ENCODE data around the gene AKT2.

Gene AKT2

GRCh38 chr19:40232949-40233810 lies 52.0 kb downstream of the AKT2 start:
- Mint-ChIP-seq H3K36me3 (ENCODE audit: insufficient read depth) (peaks cover 20% of the 10 kb centered on the region), H3K4me3 (no peak overlapping the region), H3K9me3 (no peaks in the 10 kb centered on the region), H3K27me3 (no peaks in the 10 kb centered on the region), H3K27ac (ENCODE audit: low read depth) (no peak overlapping the region), H3K4me1 (no peaks in the 10 kb centered on the region)
- DNase-seq (ENCODE audit: low spot score in 2 of 2) (no peak), ATAC-seq (replicated peaks; ENCODE audit: extremely low read depth, poor library complexity, severe bottlenecking) (no peak)

- no peaks in the 10 kb centered on the region for H3K4me1 Mint-ChIP-seq
- H3K36me3 Mint-ChIP-seq (ENCODE audit: insufficient read depth), result peaks cover 20% of the 10 kb centered on the region
- ATAC-seq (replicated peaks; ENCODE audit: extremely low read depth, poor library complexity, severe bottlenecking), result no peak
- no peak for DNase-seq (ENCODE audit: low spot score in 2 of 2)
- H3K9me3 Mint-ChIP-seq, result no peaks in the 10 kb centered on the region
- H3K27ac Mint-ChIP-seq (ENCODE audit: low read depth), result no peak overlapping the region
- no peaks in the 10 kb centered on the region for H3K27me3 Mint-ChIP-seq
- no peak overlapping the region for H3K4me3 Mint-ChIP-seq
These were observed 52.7 kb downstream of the AKT2 start for GRCh38 chr19:40232479-40232878.

GRCh38 chr19:40231544-40232424 lies 53.4 kb downstream of the AKT2 start:
- no peak overlapping the region for H3K27ac Mint-ChIP-seq (ENCODE audit: low read depth)
- ATAC-seq (replicated peaks; ENCODE audit: extremely low read depth, poor library complexity, severe bottlenecking) (no peak), DNase-seq (ENCODE audit: low spot score in 2 of 2) (no peak)
- H3K36me3 Mint-ChIP-seq (ENCODE audit: insufficient read depth), result peaks cover 16% of the 10 kb centered on the region
- H3K9me3 Mint-ChIP-seq, result no peaks in the 10 kb centered on the region
- peaks cover 3% of the 10 kb centered on the region for H3K4me1 Mint-ChIP-seq
- H3K4me3 Mint-ChIP-seq, result no peak overlapping the region
- peaks cover 3% of the 10 kb centered on the region for H3K27me3 Mint-ChIP-seq

DNA sequence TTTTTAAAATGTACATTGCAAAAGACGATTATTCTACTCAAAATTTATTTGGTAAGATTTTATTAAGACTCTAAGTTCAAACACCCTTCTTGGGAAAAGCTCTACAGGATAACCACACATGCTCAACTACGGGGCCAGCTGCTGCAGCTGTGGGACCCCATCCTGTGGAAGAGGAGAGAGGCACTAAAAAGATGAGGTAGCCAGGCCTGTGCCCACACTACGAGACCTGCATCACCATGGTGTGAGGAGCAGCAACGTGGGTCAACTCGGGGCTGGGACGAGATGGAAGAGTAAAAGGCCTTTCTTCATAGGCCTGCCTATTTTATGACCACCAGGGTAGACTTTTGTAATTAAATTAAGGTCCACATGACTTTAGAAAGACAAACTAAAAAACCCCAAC lies 54.1 kb downstream of the AKT2 start:
- DNase-seq (ENCODE audit: low spot score in 2 of 2), result no peak
- H3K27ac Mint-ChIP-seq (ENCODE audit: low read depth), result no peak overlapping the region
- H3K4me1 Mint-ChIP-seq, result peaks cover 9% of the 10 kb centered on the region
- peaks cover 18% of the 10 kb centered on the region for H3K36me3 Mint-ChIP-seq (ENCODE audit: insufficient read depth)
- H3K9me3 Mint-ChIP-seq, result no peaks in the 10 kb centered on the region
- H3K4me3 Mint-ChIP-seq, result no peak overlapping the region
- ATAC-seq (replicated peaks; ENCODE audit: extremely low read depth, poor library complexity, severe bottlenecking), result no peak
- H3K27me3 Mint-ChIP-seq, result peaks cover 10% of the 10 kb centered on the region

DNA sequence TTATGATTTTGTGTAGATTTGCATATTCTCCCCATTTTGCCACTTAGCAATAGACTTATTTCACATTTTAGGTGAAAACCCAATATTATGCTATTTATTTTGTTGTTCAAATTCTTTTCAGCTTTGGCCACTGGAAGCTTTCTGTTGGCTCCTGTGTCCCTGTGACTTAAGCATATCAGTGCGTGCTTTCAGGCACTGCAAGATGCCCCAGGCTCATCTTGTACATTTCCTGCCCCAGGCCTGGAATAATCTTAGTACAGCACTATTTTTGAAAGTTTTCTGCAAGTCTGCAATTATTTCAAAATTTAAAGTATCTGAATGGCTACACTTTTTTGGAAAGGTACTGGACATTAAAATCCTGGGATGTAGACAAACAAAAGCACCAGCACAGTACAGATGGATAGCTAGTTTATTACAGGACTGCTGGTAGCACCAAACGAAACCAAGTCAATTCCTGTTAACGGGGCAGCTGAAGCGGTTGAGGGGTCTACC lies 55.2 kb downstream of the AKT2 start:
- Mint-ChIP-seq H3K36me3 (ENCODE audit: insufficient read depth) (peaks cover 12% of the 10 kb centered on the region), H3K4me3 (no peak overlapping the region), H3K4me1 (peaks cover 17% of the 10 kb centered on the region), H3K9me3 (no peaks in the 10 kb centered on the region), H3K27ac (ENCODE audit: low read depth) (no peak overlapping the region), H3K27me3 (peaks cover 21% of the 10 kb centered on the region)
- ATAC-seq (replicated peaks; ENCODE audit: extremely low read depth, poor library complexity, severe bottlenecking) (no peak), DNase-seq (ENCODE audit: low spot score in 2 of 2) (no peak)

DNA sequence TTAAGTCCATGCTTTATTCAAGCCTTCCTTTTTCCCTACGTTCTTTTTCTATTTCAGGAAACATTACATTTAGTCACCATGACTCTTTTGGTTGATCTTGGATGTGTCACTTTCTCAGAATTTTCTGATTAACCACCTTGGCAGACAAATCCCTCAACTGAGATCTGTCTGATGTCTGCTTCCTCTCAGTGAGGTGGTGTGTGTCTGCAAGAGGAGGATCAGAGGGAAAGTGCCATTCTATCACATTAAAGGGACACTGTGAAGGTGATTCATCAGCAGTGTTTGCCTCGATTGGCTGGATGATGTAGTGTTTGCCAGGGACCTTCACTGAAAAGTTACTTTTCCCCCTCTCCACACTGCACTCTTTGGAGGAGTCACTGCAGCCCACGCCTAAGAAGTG lies 55.7 kb downstream of the AKT2 start:
- Mint-ChIP-seq H3K4me1 (peaks cover 17% of the 10 kb centered on the region), H3K27ac (ENCODE audit: low read depth) (peak overlapping the region; percentile 32), H3K9me3 (no peaks in the 10 kb centered on the region), H3K36me3 (ENCODE audit: insufficient read depth) (peaks cover 12% of the 10 kb centered on the region), H3K27me3 (peaks cover 26% of the 10 kb centered on the region), H3K4me3 (no peak overlapping the region)
- DNase-seq (ENCODE audit: low spot score in 2 of 2) (no peak), ATAC-seq (replicated peaks; ENCODE audit: extremely low read depth, poor library complexity, severe bottlenecking) (peak; percentile 32)

- ATAC-seq (replicated peaks; ENCODE audit: extremely low read depth, poor library complexity, severe bottlenecking) (no peak), DNase-seq (ENCODE audit: low spot score in 2 of 2) (no peak)
- no peak overlapping the region for H3K27ac Mint-ChIP-seq (ENCODE audit: low read depth)
- peaks cover 17% of the 10 kb centered on the region for H3K4me1 Mint-ChIP-seq
- H3K36me3 Mint-ChIP-seq (ENCODE audit: insufficient read depth), result peaks cover 7% of the 10 kb centered on the region
- no peak overlapping the region for H3K4me3 Mint-ChIP-seq
- no peaks in the 10 kb centered on the region for H3K9me3 Mint-ChIP-seq
- H3K27me3 Mint-ChIP-seq, result peaks cover 32% of the 10 kb centered on the region
These were observed 56.3 kb downstream of the AKT2 start for GRCh38 chr19:40228863-40229262.

DNA sequence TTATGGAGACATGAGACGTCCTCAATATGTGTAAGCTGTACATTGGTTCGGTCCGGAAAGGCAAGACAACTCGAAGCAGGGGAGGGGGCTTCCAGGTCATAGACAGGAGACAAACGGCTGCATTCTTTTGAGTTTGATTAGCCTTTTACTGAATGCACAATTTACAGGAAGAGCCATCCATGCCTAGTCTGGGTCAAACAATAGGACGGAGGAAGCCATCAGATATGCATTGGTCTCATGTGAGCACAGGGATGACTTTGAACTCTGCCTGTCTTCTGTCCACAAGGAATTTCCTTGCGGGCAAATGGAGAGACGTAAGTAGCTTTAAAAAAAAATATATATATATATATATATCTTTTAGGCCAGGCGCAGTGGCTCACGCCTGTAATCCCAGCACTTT lies 56.8 kb downstream of the AKT2 start:
- Mint-ChIP-seq H3K36me3 (ENCODE audit: insufficient read depth) (peaks cover 7% of the 10 kb centered on the region), H3K27me3 (peaks cover 32% of the 10 kb centered on the region), H3K4me1 (peaks cover 17% of the 10 kb centered on the region), H3K4me3 (no peak overlapping the region), H3K9me3 (no peaks in the 10 kb centered on the region), H3K27ac (ENCODE audit: low read depth) (no peak overlapping the region)
- ATAC-seq (replicated peaks; ENCODE audit: extremely low read depth, poor library complexity, severe bottlenecking) (no peak), DNase-seq (ENCODE audit: low spot score in 2 of 2) (no peak)

GRCh38 chr19:40225440-40226305 lies 59.5 kb downstream of the AKT2 start:
- Mint-ChIP-seq H3K36me3 (ENCODE audit: insufficient read depth) (peaks cover 13% of the 10 kb centered on the region), H3K9me3 (peaks cover 6% of the 10 kb centered on the region), H3K27ac (ENCODE audit: low read depth) (peak overlapping the region; percentile 26), H3K4me1 (peaks cover 25% of the 10 kb centered on the region), H3K27me3 (peaks cover 44% of the 10 kb centered on the region), H3K4me3 (peak overlapping the region; percentile 39)
- ATAC-seq (replicated peaks; ENCODE audit: extremely low read depth, poor library complexity, severe bottlenecking), result no peak
- no peak for DNase-seq (ENCODE audit: low spot score in 2 of 2)

GRCh38 chr19:40224342-40225150 lies 60.6 kb downstream of the AKT2 start:
- DNase-seq (ENCODE audit: low spot score in 2 of 2) (no peak), ATAC-seq (replicated peaks; ENCODE audit: extremely low read depth, poor library complexity, severe bottlenecking) (no peak)
- Mint-ChIP-seq H3K9me3 (peaks cover 6% of the 10 kb centered on the region), H3K27me3 (peaks cover 55% of the 10 kb centered on the region), H3K4me1 (peaks cover 25% of the 10 kb centered on the region), H3K4me3 (no peak overlapping the region), H3K36me3 (ENCODE audit: insufficient read depth) (peaks cover 13% of the 10 kb centered on the region), H3K27ac (ENCODE audit: low read depth) (no peak overlapping the region)

GRCh38 chr19:40223135-40223822 lies 61.9 kb downstream of the AKT2 start:
- no peak for DNase-seq (ENCODE audit: low spot score in 2 of 2)
- no peak overlapping the region for H3K4me3 Mint-ChIP-seq
- H3K27me3 Mint-ChIP-seq, result peaks cover 67% of the 10 kb centered on the region
- ATAC-seq (replicated peaks; ENCODE audit: extremely low read depth, poor library complexity, severe bottlenecking), result no peak
- H3K4me1 Mint-ChIP-seq, result peaks cover 25% of the 10 kb centered on the region
- H3K36me3 Mint-ChIP-seq (ENCODE audit: insufficient read depth), result peaks cover 13% of the 10 kb centered on the region
- H3K9me3 Mint-ChIP-seq, result peaks cover 6% of the 10 kb centered on the region
- no peak overlapping the region for H3K27ac Mint-ChIP-seq (ENCODE audit: low read depth)

All from central memory CD8-positive, alpha-beta T cell (primary cell).